ENCODE measurements around the gene ZNF366. TPM values are rescaled to one million over a fixed set of nuclear protein-coding genes. Genes with fewer than 3 reads are reported as not detected.

ZNF366 gene
- polyA plus RNA-seq, 2 of the 4 experiments (the other 2 are of a cell fraction): not detected

- TF ChIP-seq, protein P1, sequence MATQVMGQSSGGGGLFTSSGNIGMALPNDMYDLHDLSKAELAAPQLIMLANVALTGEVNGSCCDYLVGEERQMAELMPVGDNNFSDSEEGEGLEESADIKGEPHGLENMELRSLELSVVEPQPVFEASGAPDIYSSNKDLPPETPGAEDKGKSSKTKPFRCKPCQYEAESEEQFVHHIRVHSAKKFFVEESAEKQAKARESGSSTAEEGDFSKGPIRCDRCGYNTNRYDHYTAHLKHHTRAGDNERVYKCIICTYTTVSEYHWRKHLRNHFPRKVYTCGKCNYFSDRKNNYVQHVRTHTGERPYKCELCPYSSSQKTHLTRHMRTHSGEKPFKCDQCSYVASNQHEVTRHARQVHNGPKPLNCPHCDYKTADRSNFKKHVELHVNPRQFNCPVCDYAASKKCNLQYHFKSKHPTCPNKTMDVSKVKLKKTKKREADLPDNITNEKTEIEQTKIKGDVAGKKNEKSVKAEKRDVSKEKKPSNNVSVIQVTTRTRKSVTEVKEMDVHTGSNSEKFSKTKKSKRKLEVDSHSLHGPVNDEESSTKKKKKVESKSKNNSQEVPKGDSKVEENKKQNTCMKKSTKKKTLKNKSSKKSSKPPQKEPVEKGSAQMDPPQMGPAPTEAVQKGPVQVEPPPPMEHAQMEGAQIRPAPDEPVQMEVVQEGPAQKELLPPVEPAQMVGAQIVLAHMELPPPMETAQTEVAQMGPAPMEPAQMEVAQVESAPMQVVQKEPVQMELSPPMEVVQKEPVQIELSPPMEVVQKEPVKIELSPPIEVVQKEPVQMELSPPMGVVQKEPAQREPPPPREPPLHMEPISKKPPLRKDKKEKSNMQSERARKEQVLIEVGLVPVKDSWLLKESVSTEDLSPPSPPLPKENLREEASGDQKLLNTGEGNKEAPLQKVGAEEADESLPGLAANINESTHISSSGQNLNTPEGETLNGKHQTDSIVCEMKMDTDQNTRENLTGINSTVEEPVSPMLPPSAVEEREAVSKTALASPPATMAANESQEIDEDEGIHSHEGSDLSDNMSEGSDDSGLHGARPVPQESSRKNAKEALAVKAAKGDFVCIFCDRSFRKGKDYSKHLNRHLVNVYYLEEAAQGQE (IDR thresholded peaks at IDR 0.05): no peak
- TF ChIP-seq TFCP2L1 (CRISPR knock-in tag; IDR thresholded peaks at IDR 0.05) (no peak), FOSB (CRISPR knock-in tag; IDR thresholded peaks at IDR 0.05) (no peak), JUN (IDR thresholded peaks at IDR 0.05) (no peak), RAD21 (conservative IDR thresholded peaks at IDR 0.05 in 1 of 2, IDR thresholded peaks at IDR 0.05 in 1 of 2) (no peak), CBX8 (IDR thresholded peaks at IDR 0.05) (no peak), JUNB (IDR thresholded peaks at IDR 0.05) (no peak), HDAC2 (IDR thresholded peaks at IDR 0.05) (no peak), E2F6 (IDR thresholded peaks at IDR 0.05; ENCODE audit: borderline replicate concordance, low read depth) (no peak), HES2 (IDR thresholded peaks at IDR 0.05) (no peak), ESRRA (IDR thresholded peaks at IDR 0.05; ENCODE audit: borderline replicate concordance, low read length) (no peak), RCOR1 (IDR thresholded peaks at IDR 0.05; ENCODE audit: low read depth, low read length) (no peak), ATOH8 (CRISPR knock-in tag; IDR thresholded peaks at IDR 0.05; ENCODE audit: low read depth) (no peak)
Observed at GRCh38 chr5:72519111-72519510, 11.9 kb upstream of the ZNF366 start (continued).

- no peak for DNase-seq (ENCODE audit: low read depth in 1 of 2, low spot score in 1 of 2)
- Histone ChIP-seq H3K4me3 (no peak overlapping the region), H3K9me3 (peaks cover 25% of the 10 kb centered on the region), H3K4me1 (no peaks in the 10 kb centered on the region), H3K4me2 (no peak overlapping the region), H3K27ac (no peak overlapping the region)
- ChIA-PET POLR2A (no interaction called here), CTCF (interaction anchor here (0.6 to 4.6 kb wide), 2 partner anchors 29 to 152 kb away, joined by 3 to 22 read pairs; no protein-coding TSS in a partner anchor)
- TF ChIP-seq TP53 (CRISPR knock-in tag; IDR thresholded peaks at IDR 0.05) (no peak), RFX5 (IDR thresholded peaks at IDR 0.05) (no peak), RNF2 (IDR thresholded peaks at IDR 0.05; ENCODE audit: borderline replicate concordance, low read depth) (no peak), ESRRA (IDR thresholded peaks at IDR 0.05; ENCODE audit: borderline replicate concordance, low read length) (no peak), EP300 (IDR thresholded peaks at IDR 0.05) (no peak), FOSL2 (IDR thresholded peaks at IDR 0.05) (no peak), FOSL2 (CRISPR knock-in tag; IDR thresholded peaks at IDR 0.05) (no peak), NFE2L2 (conservative IDR thresholded peaks at IDR 0.05; ENCODE audit: low read length) (no peak), SREBF2 (IDR thresholded peaks at IDR 0.05) (no peak), POLR2AphosphoS2 (conservative IDR thresholded peaks at IDR 0.05; ENCODE audit: low read length) (no peak), POLR2A (IDR thresholded peaks at IDR 0.05; ENCODE audit: low read length) (no peak), ZNF302 (CRISPR knock-in tag; IDR thresholded peaks at IDR 0.05) (no peak), HDAC2 (IDR thresholded peaks at IDR 0.05) (no peak)
- no peak for FAIRE-seq
- ATAC-seq: no peak
- WGBS (ENCODE audit: missing lambda C conversion rate): 81% methylated on average over 12 of the region's 12 CpGs
Observed at GRCh38 chr5:72518001-72518683, 10.9 kb upstream of the ZNF366 start.

Measured in A549 (cell line).